ENCODE data around the gene SMYD2. TPM values are rescaled to one million over a fixed set of nuclear protein-coding genes. Genes with fewer than 3 reads are reported as not detected.

Gene SMYD2
- total and polyA plus RNA-seq, 2 of the 8 experiments (the other 6 are each of a cell fraction or from before 2014, with no cell fraction given), result 3.0 to 5.2 TPM

DNA sequence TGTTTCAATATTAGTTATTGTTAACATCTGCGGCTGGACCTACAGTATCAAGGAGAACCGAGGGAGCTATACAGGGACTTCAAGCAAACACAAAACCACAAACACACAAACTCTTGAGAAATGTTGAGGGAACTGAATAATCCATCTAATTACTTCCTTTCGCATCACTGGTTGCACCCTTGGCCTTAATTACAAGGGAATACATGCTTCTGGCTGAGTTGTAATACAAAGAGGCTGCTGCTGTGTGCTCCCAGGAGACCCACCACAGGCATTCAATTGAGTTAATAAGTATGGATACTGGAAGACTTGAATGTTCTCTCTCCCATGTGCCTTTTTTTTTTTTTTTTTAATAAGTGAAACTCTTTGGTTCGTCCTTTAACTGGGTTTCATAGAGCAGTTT lies 16.8 kb upstream of the SMYD2 start:
- Histone ChIP-seq H3K36me3 (ENCODE audit: control insufficient read depth in 2 of 4, insufficient read depth in 4 of 4, low read length in 3 of 4) (no peaks in the 10 kb centered on the region), H2BK120ac (replicated peaks; ENCODE audit: low read depth, low read length) (no peak overlapping the region), H2AK5ac (ENCODE audit: low read depth, low read length) (no peak overlapping the region), H3K9ac (replicated peaks in 1 of 4; ENCODE audit: extremely low read depth in 1 of 4, low read depth in 3 of 4, low read length in 3 of 4) (no peak overlapping the region), H2BK15ac (ENCODE audit: low read length) (no peak overlapping the region), H3K27me3 (replicated peaks in 1 of 4; ENCODE audit: control insufficient read depth in 3 of 4, extremely low read depth in 1 of 4, insufficient read depth in 3 of 4, low read length in 3 of 4) (0 out of 7 replicates have a peak, but pooled peaks cover 0 to 1% (median 0%) of the 10 kb centered on the region in 4 experiments), H3K79me2 (ENCODE audit: control insufficient read depth in 1 of 2, insufficient read depth in 2 of 2, low read length in 2 of 2) (no peaks in the 10 kb centered on the region), H3K23ac (ENCODE audit: insufficient read length) (no peak overlapping the region), H3K56ac (replicated peaks; ENCODE audit: insufficient read length, low read depth, low read length) (no peak overlapping the region), H2AFZ (ENCODE audit: low read length) (no peak overlapping the region), H3K79me1 (ENCODE audit: low read depth, low read length) (no peaks in the 10 kb centered on the region), H3K14ac (ENCODE audit: insufficient read length) (no peak overlapping the region), H4K5ac (ENCODE audit: insufficient read length, low read depth, low read length) (no peak overlapping the region), H4K91ac (replicated peaks; ENCODE audit: insufficient read length, low read length) (no peak overlapping the region), H3K4ac (replicated peaks; ENCODE audit: insufficient read length, low read depth, low read length) (no peak overlapping the region), H3K23me2 (ENCODE audit: low read depth, low read length) (no peaks in the 10 kb centered on the region), H2BK20ac (ENCODE audit: low read length) (no peak overlapping the region), H3K9me3 (ENCODE audit: insufficient read depth in 2 of 2, low read depth in 1 of 2, low read length in 1 of 2) (no peaks in the 10 kb centered on the region), H4K20me1 (replicated peaks in 1 of 2; ENCODE audit: control insufficient read depth in 1 of 2, insufficient read depth in 2 of 2, low read length in 2 of 2) (no peaks in the 10 kb centered on the region), H3K27ac (ENCODE audit: low read depth, low read length) (no peak overlapping the region), H3K4me2 (ENCODE audit: insufficient read depth in 1 of 2, low read depth in 2 of 2, low read length in 2 of 2) (no peak overlapping the region), H2BK12ac (ENCODE audit: low read depth, low read length) (no peak overlapping the region), H2BK5ac (ENCODE audit: low read depth, low read length) (no peak overlapping the region), H4K8ac (ENCODE audit: extremely low read depth, insufficient read depth, low read length) (no peak overlapping the region), H3K18ac (ENCODE audit: extremely low read depth, low read length) (no peak overlapping the region), H3K4me3 (ENCODE audit: extremely low read depth in 1 of 4, insufficient read depth in 2 of 4, low read depth in 3 of 4, low read length in 4 of 4) (no peak overlapping the region; a peak in 1 of 8 replicates), H3K4me1 (replicated peaks in 1 of 4; ENCODE audit: control insufficient read depth in 3 of 4, insufficient read depth in 4 of 4, low read length in 3 of 4) (peaks cover 0 to 3% (median 0%) of the 10 kb centered on the region in 4 experiments; a peak in 2 of 7 replicates)
- DNase-seq (ENCODE audit: low read depth in 1 of 2, low spot score in 2 of 2), result no peak
- ChIA-PET POLR2A (ENCODE audit: partially characterized antibody) (interaction anchor here (1.3 kb wide), 1 partner anchor 66 kb away, joined by 4 read pairs; no protein-coding TSS in a partner anchor), CTCF (ENCODE audit: partially characterized antibody) (interaction anchor here (0.6 to 17.1 kb wide), 8 partner anchors 11 to 525 kb away, joined by 3 to 610 read pairs (median 5); no protein-coding TSS in a partner anchor)
- TF ChIP-seq TEAD4 (IDR thresholded peaks at IDR 0.05; ENCODE audit: low read depth, low read length) (no peak), GTF2F1 (IDR thresholded peaks at IDR 0.05; ENCODE audit: borderline replicate concordance, low read depth, low read length) (no peak), HDAC2 (IDR thresholded peaks at IDR 0.05; ENCODE audit: borderline replicate concordance in 1 of 2, low read depth in 2 of 2, low read length in 2 of 2) (no peak), YY1 (IDR thresholded peaks at IDR 0.05; ENCODE audit: low read depth, low read length) (no peak), SIX5 (IDR thresholded peaks at IDR 0.05; ENCODE audit: low read depth, low read length) (no peak), RNF2 (IDR thresholded peaks at IDR 0.05; ENCODE audit: borderline replicate concordance, low read depth, low read length, missing control alignments, poor library complexity, severe bottlenecking) (no peak), CHD1 (IDR thresholded peaks at IDR 0.05; ENCODE audit: low read depth, low read length) (no peak), TAF7 (optimal IDR thresholded peaks at IDR 0.05; ENCODE audit: borderline replicate concordance, low read depth, low read length) (no peak), SIRT6 (IDR thresholded peaks at IDR 0.05; ENCODE audit: low read length) (no peak), SUZ12 (IDR thresholded peaks at IDR 0.05; ENCODE audit: low read length) (no peak)
- TF ChIP-seq, protein P1, sequence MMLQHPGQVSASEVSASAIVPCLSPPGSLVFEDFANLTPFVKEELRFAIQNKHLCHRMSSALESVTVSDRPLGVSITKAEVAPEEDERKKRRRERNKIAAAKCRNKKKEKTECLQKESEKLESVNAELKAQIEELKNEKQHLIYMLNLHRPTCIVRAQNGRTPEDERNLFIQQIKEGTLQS (IDR thresholded peaks at IDR 0.05; ENCODE audit: insufficient read depth, low read depth, low read length), result no peak
- 68% methylated on average over 4 of the region's 4 CpGs; no CpG with 5 or more reads in 1 of the 2 experiments for WGBS, 2 experiments (ENCODE audit: extremely low coverage in 1 of 2, insufficient coverage in 1 of 2, insufficient read length in 1 of 2, insufficient replicate concordance in 2 of 2, low coverage in 1 of 2, low lambda C conversion rate in 2 of 2, missing lambda C conversion rate in 1 of 2)
- FAIRE-seq, result no peak

All from H1 (cell line).